B cell (primary cell): ENCODE measurements around the gene ATRIP.

Source experiments
- EZH2 ChIP-seq: IDR thresholded peaks from 2 replicates; pipeline ENCODE4 v1.6.1; 2012; ENCODE audit warnings: borderline replicate concordance, low read depth, mild to moderate bottlenecking, moderate library complexity, low read length; ENCODE audit not compliant: insufficient read depth, poor library complexity, severe bottlenecking
- TF ChIP-seq, protein P1 (sequence below): fragments of 200-600 bp; IDR thresholded peaks from one replicate; pipeline ENCODE4 v1.8.0; 2022; ENCODE audit warnings: antibody characterized with exemption, mild to moderate bottlenecking

DNA sequence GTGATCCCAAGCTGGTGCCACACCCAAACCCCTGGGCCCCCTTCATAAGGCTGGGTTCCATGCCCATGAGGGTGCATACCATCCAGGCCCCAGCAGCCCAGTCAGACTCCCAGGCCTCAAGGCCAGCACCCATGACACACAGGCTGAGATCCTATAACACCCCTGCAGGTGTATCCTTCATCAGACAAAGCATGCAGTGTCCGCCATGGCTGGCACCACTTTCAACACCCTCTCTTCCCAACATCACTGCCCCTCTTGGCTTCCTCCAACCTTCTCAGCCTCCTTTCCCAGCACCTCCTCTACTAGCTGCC lies 10.1 kb upstream of the ATRIP start:
- TF ChIP-seq, protein P1, sequence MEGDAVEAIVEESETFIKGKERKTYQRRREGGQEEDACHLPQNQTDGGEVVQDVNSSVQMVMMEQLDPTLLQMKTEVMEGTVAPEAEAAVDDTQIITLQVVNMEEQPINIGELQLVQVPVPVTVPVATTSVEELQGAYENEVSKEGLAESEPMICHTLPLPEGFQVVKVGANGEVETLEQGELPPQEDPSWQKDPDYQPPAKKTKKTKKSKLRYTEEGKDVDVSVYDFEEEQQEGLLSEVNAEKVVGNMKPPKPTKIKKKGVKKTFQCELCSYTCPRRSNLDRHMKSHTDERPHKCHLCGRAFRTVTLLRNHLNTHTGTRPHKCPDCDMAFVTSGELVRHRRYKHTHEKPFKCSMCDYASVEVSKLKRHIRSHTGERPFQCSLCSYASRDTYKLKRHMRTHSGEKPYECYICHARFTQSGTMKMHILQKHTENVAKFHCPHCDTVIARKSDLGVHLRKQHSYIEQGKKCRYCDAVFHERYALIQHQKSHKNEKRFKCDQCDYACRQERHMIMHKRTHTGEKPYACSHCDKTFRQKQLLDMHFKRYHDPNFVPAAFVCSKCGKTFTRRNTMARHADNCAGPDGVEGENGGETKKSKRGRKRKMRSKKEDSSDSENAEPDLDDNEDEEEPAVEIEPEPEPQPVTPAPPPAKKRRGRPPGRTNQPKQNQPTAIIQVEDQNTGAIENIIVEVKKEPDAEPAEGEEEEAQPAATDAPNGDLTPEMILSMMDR: no peak
- TF ChIP-seq EZH2: no peak
